Cortex of kidney (tissue), 1 donor: ENCODE results near the gene MS4A3.
"Not testable (repeated sequence)": the region's sequence is repeated elsewhere in the genome, so short reads cannot be mapped to it uniquely, and the experiment has no call there.

Experiments used
- DNase-seq: peaks from one replicate; lab custom pipeline; 2025; lab: John Stamatoyannopoulos, UW

MS4A3 gene

DNA sequence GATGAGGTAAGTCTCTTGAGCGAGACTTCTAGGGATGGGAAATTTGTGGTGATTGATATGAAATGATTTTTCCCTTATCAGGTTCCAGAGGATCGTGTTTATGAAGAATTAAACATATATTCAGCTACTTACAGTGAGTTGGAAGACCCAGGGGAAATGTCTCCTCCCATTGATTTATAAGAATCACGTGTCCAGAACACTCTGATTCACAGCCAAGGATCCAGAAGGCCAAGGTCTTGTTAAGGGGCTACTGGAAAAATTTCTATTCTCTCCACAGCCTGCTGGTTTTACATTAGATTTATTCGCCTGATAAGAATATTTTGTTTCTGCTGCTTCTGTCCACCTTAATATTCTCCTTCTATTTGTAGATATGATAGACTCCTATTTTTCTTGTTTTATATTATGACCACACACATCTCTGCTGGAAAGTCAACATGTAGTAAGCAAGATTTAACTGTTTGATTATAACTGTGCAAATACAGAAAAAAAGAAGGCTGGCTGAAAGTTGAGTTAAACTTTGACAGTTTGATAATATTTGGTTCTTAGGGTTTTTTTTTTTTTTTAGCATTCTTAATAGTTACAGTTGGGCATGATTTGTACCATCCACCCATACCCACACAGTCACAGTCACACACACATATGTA, 39.1 kb downstream of the MS4A3 start:
- no peak for DNase-seq

DNA sequence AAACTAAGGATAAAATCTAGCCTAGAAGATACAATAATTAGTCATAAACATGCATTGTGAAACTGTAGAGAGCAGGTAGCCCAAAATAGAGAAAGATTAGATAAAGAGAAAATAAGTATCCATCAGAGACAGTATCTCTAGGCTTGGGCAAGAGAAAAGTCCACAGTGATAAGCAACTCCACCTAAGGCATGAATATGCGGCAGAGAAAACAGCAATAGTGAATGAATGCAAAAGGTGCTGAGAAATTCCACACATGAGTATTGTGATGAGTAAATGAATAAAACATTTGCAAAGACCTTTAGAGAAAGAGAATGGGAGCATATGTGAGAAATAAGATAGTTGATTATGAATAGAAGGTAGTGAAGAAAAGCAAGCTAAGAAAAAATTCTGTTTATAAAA, 40.7 kb downstream of the MS4A3 start:
- DNase-seq: no peak

DNA sequence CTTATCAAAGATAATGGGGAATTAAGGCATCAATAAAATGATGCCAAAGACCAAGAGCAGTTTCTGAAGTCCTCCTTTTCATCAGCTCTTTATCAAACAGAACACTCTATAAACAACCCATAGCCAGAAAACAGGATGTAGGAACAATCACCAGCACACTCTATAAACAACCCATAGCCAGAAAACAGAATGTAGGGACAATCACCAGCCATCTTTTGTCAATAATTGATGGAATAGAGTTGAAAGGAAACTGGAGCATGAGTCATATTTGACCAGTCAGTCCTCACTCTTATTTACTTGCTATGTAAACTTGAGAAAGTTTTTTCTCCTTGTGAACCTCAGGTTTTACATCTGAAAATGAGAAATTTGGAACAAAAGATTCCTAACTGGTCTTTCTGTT, 42.0 kb downstream of the MS4A3 start:
- no peak for DNase-seq

GRCh38 chr11:60100516-60100915, 44.1 kb downstream of the MS4A3 start:
- DNase-seq: no peak

GRCh38 chr11:60101368-60101767, 44.9 kb downstream of the MS4A3 start:
- not testable (repeated sequence) for DNase-seq

DNA sequence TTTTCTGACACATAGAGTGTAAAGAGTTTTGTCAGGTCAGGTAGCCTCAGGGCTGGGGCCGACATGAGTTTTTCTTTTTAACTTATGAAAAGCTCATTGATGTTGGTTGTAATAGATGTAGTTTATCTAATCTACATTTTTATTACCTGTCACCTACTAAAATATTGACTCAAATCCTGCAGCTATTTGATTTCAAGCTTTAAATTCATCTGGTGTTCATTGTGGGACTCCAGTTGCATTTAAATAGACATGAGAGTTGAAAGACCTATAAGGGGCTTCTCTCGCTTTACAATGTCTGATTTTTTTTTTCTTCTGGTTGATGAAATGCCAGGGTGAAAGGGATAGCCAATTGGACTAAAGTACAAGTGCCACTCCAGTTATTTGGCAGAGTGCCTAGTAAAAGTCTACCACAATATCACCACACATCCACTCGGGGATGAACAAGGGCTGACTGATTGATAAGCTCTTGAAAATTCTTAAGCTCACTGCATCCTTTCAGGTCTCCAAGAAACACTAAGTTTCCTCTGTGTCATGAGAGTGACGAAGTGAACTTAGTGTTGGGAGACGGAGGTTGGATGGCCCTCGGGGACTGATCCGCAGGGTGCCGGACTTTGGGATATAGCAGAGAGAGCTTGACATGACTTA, 48.1 kb downstream of the MS4A3 start:
- DNase-seq: not testable (repeated sequence)

GRCh38 chr11:60108631-60109030, 52.2 kb downstream of the MS4A3 start:
- DNase-seq: not testable (repeated sequence)

DNA sequence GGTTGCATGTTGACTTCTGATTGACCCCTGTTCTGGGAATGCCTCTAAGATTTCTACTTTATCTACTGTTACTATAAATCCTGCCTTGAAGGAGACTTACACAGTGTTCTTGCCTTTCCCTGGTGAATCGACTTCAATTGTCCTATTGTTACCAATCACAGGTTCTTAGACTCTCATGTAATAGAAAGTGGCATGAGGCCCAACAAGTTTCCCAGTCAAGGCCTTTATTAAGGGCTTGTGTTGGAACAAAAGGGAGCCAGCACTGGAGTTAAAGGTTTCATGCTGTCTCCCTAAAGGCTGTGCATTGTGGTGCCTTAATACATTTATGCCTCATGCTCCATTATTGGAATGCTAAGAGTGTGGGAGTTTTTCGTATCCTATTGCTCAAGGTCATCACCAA, 55.3 kb downstream of the MS4A3 start:
- DNase-seq: no peak

- DNase-seq: no peak
Measured at GRCh38 chr11:60116996-60117790, 60.7 kb downstream of the MS4A3 start.

DNA sequence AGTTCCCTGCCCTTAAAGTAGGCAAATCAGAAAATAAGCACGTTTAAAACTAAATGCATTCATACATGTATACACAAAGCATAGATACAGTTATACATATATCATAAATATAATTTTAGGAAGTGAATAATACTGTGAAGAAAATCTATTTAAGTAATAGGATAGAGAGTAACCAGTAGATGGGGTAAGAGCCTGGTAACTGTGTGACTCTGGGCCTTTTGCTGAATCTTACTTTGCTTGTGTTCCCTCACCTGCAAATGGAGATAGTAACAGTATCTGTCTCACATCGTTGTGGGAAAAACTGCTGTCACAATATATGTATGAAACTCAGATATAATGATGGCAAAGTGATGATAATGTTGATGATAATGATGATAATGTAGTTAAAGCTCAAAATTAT, 61.9 kb downstream of the MS4A3 start:
- DNase-seq: no peak

DNA sequence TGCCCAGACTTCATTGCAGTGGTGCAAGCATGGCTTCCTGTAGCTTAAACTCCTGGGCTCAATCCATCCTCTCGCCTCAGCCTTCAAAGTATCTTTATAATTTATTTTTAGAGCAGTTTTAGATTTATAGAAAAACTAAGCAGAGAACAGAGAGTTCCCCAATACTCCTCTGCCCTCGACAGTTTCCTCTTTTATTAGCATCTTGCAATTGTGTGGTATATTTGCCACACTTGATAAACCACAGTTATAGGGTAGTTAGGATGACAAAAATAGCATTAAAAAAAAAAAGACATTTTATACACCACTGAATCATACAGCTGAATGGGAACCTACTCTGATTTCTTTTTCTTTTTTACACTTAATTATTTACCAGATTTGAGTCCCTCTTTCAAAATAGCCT, 63.2 kb downstream of the MS4A3 start:
- DNase-seq: no peak
